ENCODE results near the gene PPP2R5E. TPM values are rescaled to one million over a fixed set of nuclear protein-coding genes. Genes with fewer than 3 reads are reported as not detected.

The PPP2R5E gene
- total RNA-seq, 2 donors from 2014 or later = 13.9 to 25.5 TPM

DNA sequence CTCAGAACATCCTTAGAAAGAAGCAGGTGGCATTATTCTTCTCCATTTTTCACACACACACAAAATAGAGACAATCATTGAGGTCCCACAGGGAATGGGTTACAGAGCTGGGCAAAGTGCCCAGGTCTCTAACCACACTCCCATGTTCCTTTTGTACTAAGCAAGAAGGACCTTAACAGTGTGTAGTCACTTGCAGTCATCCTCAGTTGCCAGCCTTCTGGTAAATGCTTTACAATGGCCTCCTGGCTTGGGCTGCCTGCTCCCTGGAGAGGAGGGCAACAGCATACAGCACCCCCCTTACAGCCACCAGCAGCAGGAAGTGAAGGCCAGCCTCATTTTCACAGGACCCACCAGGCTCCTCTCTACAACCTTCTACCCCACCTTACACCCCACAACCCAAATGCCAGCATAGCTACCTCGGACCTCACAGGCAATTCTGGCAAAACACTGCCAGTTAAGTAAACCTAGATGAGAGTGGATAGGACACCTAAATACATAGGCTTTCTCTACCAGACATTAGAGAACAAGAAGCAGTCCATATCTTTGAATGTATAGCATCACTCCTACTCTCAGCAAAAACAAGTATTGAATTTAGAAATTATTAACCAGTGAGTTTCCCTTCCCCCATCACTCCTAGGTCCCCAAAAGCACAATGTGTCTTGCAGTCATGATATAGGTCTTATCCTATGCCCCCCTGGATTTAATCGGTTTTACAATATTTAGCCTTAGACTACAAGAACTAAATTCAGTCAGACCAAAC, 88.1 kb downstream of the PPP2R5E start:
- TF ChIP-seq, protein P1, sequence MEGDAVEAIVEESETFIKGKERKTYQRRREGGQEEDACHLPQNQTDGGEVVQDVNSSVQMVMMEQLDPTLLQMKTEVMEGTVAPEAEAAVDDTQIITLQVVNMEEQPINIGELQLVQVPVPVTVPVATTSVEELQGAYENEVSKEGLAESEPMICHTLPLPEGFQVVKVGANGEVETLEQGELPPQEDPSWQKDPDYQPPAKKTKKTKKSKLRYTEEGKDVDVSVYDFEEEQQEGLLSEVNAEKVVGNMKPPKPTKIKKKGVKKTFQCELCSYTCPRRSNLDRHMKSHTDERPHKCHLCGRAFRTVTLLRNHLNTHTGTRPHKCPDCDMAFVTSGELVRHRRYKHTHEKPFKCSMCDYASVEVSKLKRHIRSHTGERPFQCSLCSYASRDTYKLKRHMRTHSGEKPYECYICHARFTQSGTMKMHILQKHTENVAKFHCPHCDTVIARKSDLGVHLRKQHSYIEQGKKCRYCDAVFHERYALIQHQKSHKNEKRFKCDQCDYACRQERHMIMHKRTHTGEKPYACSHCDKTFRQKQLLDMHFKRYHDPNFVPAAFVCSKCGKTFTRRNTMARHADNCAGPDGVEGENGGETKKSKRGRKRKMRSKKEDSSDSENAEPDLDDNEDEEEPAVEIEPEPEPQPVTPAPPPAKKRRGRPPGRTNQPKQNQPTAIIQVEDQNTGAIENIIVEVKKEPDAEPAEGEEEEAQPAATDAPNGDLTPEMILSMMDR (IDR thresholded peaks at IDR 0.05) = no peak
- no peak overlapping the region for H3K4me3 ChIP-seq
- no peak for DNase-seq (ENCODE audit: low spot score)
- peaks cover 7 to 12% of the 10 kb centered on the region in 2 donors for H3K4me1 ChIP-seq (ENCODE audit: control insufficient read depth in 1 of 2, low read depth in 2 of 2)
- ATAC-seq (ENCODE audit: insufficient number of reproducible peaks, low FRiP score, low read depth) = no peak
- H3K9me3 ChIP-seq = no peaks in the 10 kb centered on the region
- no peak overlapping the region for H3K27ac ChIP-seq
- H3K36me3 ChIP-seq = no peaks in the 10 kb centered on the region
- H3K27me3 ChIP-seq (replicated peaks; ENCODE audit: insufficient read depth) = no peaks in the 10 kb centered on the region

DNA sequence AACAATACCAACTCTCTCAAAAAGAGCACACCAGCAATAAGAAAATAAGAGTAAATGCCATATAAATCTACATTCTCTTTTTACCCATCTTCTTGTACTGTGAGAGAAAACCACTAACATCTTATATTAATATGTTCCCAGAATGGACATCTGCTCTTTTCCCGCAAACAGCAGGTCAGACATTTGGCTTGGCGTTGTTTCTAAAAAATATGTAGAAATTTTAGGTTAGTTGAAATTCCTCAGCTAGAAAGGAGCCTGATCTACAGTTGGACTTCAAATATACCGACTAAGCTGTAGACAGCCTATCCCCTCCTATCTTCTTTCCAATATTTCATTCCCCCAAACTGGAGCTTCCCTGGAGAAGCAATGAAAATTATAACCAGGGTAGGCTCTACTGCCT, 88.7 kb downstream of the PPP2R5E start:
- no peaks in the 10 kb centered on the region for H3K9me3 ChIP-seq
- no peaks in the 10 kb centered on the region for H3K27me3 ChIP-seq (replicated peaks; ENCODE audit: insufficient read depth)
- DNase-seq (ENCODE audit: low spot score) (no peak), ATAC-seq (ENCODE audit: insufficient number of reproducible peaks, low FRiP score, low read depth) (no peak)
- H3K36me3 ChIP-seq = no peaks in the 10 kb centered on the region
- no peak overlapping the region for H3K4me3 ChIP-seq
- H3K4me1 ChIP-seq (ENCODE audit: control insufficient read depth in 1 of 2, low read depth in 2 of 2) = peaks cover 1 to 10% of the 10 kb centered on the region in 2 donors
- TF ChIP-seq, protein P1 (IDR thresholded peaks at IDR 0.05) = no peak
- H3K27ac ChIP-seq = no peak overlapping the region

DNA sequence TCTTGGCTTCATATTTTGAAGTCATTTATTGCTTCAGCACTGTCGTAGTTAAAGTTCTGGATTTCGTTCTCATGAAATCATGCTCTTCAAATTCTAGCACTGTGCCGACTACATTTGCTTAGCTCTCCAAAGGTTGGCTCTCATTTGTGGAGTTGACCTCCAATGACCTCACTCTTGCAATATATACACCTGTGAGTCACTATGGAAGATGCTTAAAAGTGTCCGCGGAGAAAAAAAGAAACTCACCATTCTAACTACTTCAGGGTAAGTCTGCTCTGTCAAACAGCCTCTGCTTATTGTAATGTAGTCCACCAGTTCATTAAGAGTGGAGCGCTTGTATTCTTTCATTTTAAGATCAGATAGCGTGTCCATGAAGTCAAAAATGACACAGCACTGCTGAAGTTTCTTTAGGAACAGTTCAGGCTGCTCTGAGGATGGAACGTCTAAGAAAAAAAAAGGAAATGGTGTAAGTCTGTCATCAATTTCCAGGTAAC, 89.7 kb downstream of the PPP2R5E start:
- TF ChIP-seq, protein P1 (IDR thresholded peaks at IDR 0.05) = no peak
- Histone ChIP-seq H3K27me3 (replicated peaks; ENCODE audit: insufficient read depth) (no peaks in the 10 kb centered on the region), H3K9me3 (no peaks in the 10 kb centered on the region), H3K4me3 (no peak overlapping the region), H3K27ac (no peak overlapping the region), H3K36me3 (no peaks in the 10 kb centered on the region), H3K4me1 (ENCODE audit: control insufficient read depth in 1 of 2, low read depth in 2 of 2) (peaks cover 0 to 10% of the 10 kb centered on the region in 2 donors)
- no peak for ATAC-seq (ENCODE audit: insufficient number of reproducible peaks, low FRiP score, low read depth)
- DNase-seq (ENCODE audit: low spot score) = no peak

DNA sequence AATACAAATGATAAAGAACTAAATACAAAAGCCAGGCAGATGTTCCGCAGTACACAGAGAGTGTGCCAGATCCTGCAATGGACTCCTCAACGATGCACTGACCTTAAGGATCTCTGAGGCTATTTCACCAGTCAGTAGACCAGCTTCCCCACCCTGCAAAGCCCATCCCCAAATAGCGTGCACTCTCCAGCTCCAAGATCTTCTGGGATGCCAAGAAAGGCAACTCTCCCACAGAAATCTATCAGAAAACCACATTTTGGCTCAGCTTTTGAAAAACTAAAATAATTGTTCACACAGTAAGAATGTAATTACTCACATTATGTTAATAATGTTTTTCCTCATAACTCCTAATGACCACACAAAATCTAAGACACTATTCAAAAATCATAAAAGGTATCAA, 90.4 kb downstream of the PPP2R5E start:
- TF ChIP-seq, protein P1 (IDR thresholded peaks at IDR 0.05) = no peak
- no peak for ATAC-seq (ENCODE audit: insufficient number of reproducible peaks, low FRiP score, low read depth)
- H3K27ac ChIP-seq = no peak overlapping the region

DNA sequence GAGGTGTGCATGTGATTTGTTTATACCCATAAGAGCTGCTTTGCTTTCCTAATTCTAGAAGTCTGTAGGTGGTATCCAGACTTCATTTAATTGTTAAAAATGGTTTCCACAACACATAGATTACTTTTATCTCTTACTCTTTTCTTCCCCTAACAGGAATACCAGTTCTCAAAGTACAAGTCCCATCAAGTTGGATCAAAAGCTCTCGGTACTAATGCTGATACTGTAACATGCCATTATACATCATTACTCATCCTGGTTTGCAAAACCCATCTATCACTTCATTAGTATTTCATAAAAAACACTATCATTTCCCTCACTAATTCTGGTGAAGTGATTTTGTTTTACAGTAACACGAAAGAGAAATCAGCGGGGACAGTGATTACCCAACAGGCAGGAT, 94.3 kb downstream of the PPP2R5E start:
- no peaks in the 10 kb centered on the region for H3K36me3 ChIP-seq
- ATAC-seq (ENCODE audit: insufficient number of reproducible peaks, low FRiP score, low read depth) (no peak), DNase-seq (ENCODE audit: low spot score) (no peak)
- no peaks in the 10 kb centered on the region for H3K9me3 ChIP-seq
- H3K27ac ChIP-seq = no peak overlapping the region
- TF ChIP-seq, protein P1 (IDR thresholded peaks at IDR 0.05) = no peak
- no peak overlapping the region for H3K4me3 ChIP-seq
- H3K4me1 ChIP-seq (ENCODE audit: control insufficient read depth in 1 of 2, low read depth in 2 of 2) = peaks cover 0 to 6% of the 10 kb centered on the region in 2 donors
- no peaks in the 10 kb centered on the region for H3K27me3 ChIP-seq (replicated peaks; ENCODE audit: insufficient read depth)

More for the DNA sequence above, 90.4 kb downstream of the PPP2R5E start:
- peaks cover 0 to 10% of the 10 kb centered on the region in 2 donors for H3K4me1 ChIP-seq (ENCODE audit: control insufficient read depth in 1 of 2, low read depth in 2 of 2)
- no peaks in the 10 kb centered on the region for H3K27me3 ChIP-seq (replicated peaks; ENCODE audit: insufficient read depth)
- no peaks in the 10 kb centered on the region for H3K36me3 ChIP-seq
- no peak for DNase-seq (ENCODE audit: low spot score)
- H3K4me3 ChIP-seq = no peak overlapping the region
- H3K9me3 ChIP-seq = no peaks in the 10 kb centered on the region

All from thoracic aorta (tissue), 2 donors.